ENCODE results near the gene ZNF579. TPM values are rescaled to one million over a fixed set of nuclear protein-coding genes. Genes with fewer than 3 reads are reported as not detected.
A peak's percentile ranks its signal among the peaks of the same experiment; 100 is the strongest.

The ZNF579 gene
- total and polyA plus RNA-seq, 2 of the 13 experiments (the other 11 are each of a cell fraction or from before 2014, with no cell fraction given) = 2.1 to 2.9 TPM

- no peak for TF ChIP-seq ZNF101 (CRISPR knock-in tag; IDR thresholded peaks at IDR 0.05; ENCODE audit: borderline replicate concordance, low read depth)
- peak; percentile 88; the same call in 1 of the 2 replicates for TF ChIP-seq ZSCAN9 (CRISPR knock-in tag; IDR thresholded peaks at IDR 0.05; ENCODE audit: borderline replicate concordance)
- peak; percentile 18 for TF ChIP-seq TBX2 (CRISPR knock-in tag; IDR thresholded peaks at IDR 0.05; ENCODE audit: borderline replicate concordance)
- no peak for TF ChIP-seq RERE (CRISPR knock-in tag; IDR thresholded peaks at IDR 0.05; ENCODE audit: low read depth)
- TF ChIP-seq ZNF724P (CRISPR knock-in tag; IDR thresholded peaks at IDR 0.05; ENCODE audit: borderline replicate concordance) = no peak
- TF ChIP-seq JUNB (CRISPR knock-in tag; IDR thresholded peaks at IDR 0.05; ENCODE audit: borderline replicate concordance) = peak; percentile 63; the same call in 1 of the 2 replicates
- TF ChIP-seq FOXO1 (CRISPR knock-in tag; IDR thresholded peaks at IDR 0.05) = no peak
- no peak for TF ChIP-seq ZNF557 (CRISPR knock-in tag; IDR thresholded peaks at IDR 0.05)
- TF ChIP-seq ZHX1 (CRISPR knock-in tag; IDR thresholded peaks at IDR 0.05; ENCODE audit: low read depth) = no peak
- no peak for TF ChIP-seq SOX13 (IDR thresholded peaks at IDR 0.05)
- no peak; a peak in 1 of 4 replicates for TF ChIP-seq SOX13 (CRISPR knock-in tag; conservative IDR thresholded peaks at IDR 0.05 in 1 of 2, IDR thresholded peaks at IDR 0.05 in 1 of 2)
- no peak for TF ChIP-seq PATZ1 (CRISPR knock-in tag; IDR thresholded peaks at IDR 0.05)
- TF ChIP-seq NFKBIZ (CRISPR knock-in tag; IDR thresholded peaks at IDR 0.05) = no peak
- TF ChIP-seq AGO2 (optimal IDR thresholded peaks at IDR 0.05; ENCODE audit: low read depth, low read length) = no peak
- TF ChIP-seq JUND (CRISPR knock-in tag; IDR thresholded peaks at IDR 0.05) = no peak
- no peak for TF ChIP-seq ZNF44 (CRISPR knock-in tag; IDR thresholded peaks at IDR 0.05)
- no peak for TF ChIP-seq KDM5A (IDR thresholded peaks at IDR 0.05; ENCODE audit: borderline replicate concordance, low read length)
- TF ChIP-seq HOXA5 (CRISPR knock-in tag; IDR thresholded peaks at IDR 0.05) = peak; percentile 41; the same call in 1 of the 2 replicates
- TF ChIP-seq RAD21 (CRISPR knock-in tag; IDR thresholded peaks at IDR 0.05) = no peak
- TF ChIP-seq ZNF446 (CRISPR knock-in tag; IDR thresholded peaks at IDR 0.05) = no peak
- 0 out of 2 replicates have a peak, but pooled peaks have one; percentile 62 for TF ChIP-seq GTF3A (CRISPR knock-in tag; conservative IDR thresholded peaks at IDR 0.05)
Measured at GRCh38 chr19:55581145-55581822, 636 bp upstream of the ZNF579 start (continued).
